Activated CD8-positive, alpha-beta memory T cell treated with anti-CD3 and anti-CD28 coated beads, Interleukin-2, amount 50 U/mL, for 24 hours (primary cell): ENCODE results near the gene MBOAT1.

Source experiments
- DNase-seq: peaks from one replicate; pipeline ENCODE4 v3.0.0-alpha.2; 2020; ENCODE audit errors: extremely low read depth

MBOAT1 gene

DNA sequence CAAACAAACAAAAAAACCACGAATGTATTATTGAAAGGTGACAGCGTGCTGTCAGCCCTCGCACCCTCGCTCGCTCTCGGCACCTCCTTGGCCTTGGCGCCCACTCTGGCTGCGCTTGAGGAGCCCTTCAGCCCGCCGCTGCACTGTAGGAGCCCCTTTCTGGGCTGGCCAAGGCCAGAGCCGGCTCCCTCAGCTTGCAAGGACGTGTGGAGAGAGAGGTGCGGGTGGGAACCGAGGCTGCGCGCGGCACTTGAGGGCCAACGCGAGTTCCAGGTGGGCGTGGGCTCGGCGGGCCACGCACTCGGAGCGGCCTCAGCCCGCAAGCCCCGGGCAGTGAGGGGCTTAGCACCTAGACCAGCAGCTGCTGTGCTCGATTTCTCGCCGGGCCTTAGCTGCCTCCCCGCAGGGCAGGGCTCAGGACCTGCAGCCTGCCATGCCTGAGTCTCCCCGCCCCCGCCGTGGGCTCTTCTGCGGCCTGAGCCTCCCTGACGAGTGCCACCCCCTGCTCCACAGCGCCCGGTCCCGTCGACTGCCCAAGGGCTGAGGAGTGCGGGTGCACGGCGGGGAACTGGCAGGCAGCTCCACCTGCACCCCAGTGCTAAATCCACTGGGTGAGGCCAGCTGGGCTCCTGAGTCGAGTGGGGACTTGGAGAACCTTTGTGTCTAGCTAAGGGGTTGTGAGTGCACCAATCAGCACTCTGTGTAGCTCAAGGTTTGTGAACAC lies 20.9 kb upstream of the MBOAT1 start:
- no peak for DNase-seq

DNA sequence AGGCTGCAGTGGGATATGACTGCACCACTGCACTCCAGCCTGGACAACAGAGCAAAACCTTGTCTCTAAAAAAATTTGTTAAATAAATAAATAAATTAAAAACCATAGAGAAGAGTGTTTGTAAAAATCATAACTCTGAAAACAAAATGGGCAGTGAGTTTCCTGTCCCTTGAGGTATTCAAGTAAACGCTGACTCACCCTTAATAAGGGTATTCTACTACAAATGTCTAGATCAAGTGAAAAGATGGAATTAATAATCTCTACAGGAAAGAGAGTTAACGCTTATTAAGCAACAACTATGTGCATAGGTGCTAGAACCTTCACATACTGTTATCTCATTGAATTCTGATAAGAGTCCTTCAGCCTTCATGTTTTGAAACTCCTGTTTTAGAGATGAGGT lies 19.9 kb upstream of the MBOAT1 start:
- no peak for DNase-seq

DNA sequence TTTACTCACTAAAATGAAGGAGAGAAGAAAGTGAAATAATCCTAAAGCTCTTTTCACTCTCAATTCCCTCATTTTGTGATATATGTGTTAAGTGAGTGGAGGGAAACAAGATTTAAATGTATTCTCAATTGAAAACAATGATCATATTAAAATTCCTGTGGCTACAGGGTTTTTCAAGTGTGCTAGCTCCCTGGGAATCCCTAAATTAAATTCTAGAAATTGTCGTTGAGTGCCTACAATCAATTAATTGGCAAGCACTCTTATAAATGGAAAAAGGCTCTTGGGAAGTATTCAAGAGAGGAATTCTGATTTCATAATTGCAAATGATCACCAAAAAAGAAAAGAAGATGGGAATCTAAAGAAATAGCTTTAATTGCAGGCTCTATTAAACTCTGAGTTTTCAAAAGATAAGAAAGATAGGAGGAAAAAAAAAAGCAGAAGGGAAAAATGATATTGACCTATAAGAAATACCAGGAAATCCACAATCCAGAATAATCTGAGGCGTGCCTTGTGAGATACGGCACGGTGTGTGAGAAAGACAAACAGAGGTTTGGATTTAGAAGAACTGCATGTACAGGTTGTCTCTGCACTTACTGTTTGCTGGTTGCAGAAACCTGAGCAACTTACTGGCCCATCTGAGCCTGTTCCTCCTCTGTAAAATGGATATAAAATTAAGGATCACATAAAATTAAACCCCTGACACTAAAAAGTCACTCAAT lies 18.3 kb upstream of the MBOAT1 start:
- DNase-seq, result no peak

GRCh38 chr6:20229881-20230280 lies 17.6 kb upstream of the MBOAT1 start:
- DNase-seq, result no peak

GRCh38 chr6:20227350-20227749 lies 15.1 kb upstream of the MBOAT1 start:
- no peak for DNase-seq

GRCh38 chr6:20223141-20223540 lies 10.9 kb upstream of the MBOAT1 start:
- no peak for DNase-seq

DNA sequence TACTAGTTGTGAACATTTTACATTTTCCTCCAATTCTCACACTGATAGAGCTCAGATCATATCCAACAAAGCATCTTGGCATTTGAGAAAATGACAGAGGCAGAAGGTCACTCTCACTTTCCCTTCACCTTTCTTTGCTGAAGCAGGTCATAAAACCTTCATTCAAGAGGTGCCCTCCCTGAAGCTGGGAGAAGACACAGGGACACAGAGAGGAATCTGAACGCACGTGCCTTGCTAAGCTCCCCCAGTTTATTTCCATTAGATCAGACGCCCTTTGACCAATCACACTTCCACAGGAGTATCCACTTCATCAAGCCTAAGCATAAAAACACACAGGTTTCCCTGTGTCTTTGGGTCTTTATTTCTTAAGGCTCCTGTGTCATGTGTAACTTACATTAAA lies 9.2 kb upstream of the MBOAT1 start:
- no peak for DNase-seq

- DNase-seq, result no peak
These were observed 8.1 kb upstream of the MBOAT1 start for GRCh38 chr6:20220359-20220758.

DNA sequence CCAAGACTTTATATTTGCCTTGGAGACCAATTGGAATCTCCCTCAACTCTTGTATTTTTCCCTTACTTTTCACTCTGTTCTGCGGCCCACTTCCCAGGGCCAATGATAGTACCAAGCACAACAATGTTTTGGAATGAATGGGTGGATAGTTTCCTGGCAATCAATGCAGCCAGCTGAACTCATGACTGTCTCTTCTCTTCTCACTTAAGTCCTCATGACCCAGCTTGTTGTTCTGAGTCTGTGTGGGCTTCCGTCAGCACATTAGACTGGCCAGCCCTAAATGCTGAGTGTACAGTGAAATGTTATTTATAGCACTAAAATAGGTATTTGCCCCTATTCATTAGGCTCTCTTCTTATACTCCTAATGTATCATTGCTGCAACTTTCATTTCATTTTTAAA lies 5.6 kb upstream of the MBOAT1 start:
- DNase-seq, result no peak

DNA sequence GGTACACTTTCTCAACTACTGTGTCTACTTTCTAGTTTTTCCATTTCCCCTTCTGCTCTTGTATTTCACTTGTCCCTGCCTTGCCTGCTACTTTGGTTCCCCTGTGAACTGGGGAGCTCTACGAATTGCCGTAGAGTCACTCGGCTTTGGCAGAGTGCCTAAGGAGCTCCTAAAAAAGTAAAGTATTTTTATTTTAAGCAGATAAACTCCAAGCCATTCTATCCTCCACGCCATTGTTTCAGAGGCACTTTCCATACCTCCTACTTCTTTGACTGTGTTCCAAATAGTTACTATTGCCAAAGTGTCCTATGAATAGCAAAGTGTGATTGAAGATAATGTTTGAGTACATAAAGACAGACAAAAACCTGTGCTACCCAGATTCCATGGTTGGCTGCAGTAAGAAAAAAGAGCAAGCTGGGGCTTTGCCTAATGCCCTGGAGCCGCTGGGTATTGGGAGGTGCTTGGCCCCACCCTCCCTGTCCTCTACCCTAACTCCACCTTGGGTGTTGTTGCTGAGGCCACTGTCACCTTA lies 5.1 kb upstream of the MBOAT1 start:
- no peak for DNase-seq

DNA sequence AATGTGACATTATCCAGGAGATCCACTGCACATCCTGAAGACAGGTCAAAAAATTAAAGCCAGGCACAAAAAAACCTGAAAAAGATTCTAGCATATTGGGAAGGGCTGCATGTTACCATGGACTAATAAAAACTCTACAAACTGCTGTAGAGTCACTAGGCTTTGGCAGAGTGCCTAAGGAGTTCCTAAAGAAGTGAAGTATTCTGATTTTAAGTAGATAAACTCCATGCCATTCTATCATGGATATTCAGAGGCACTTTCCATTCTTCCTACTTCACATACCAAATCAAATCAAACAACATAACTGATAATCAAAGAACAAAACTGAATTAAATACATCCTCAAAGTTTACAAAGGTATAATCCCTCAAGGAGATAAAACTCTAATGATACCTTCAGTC lies 3.0 kb upstream of the MBOAT1 start:
- DNase-seq, result no peak

- DNase-seq, result no peak
These were observed 1.1 kb upstream of the MBOAT1 start for GRCh38 chr6:20213271-20213798.

DNA sequence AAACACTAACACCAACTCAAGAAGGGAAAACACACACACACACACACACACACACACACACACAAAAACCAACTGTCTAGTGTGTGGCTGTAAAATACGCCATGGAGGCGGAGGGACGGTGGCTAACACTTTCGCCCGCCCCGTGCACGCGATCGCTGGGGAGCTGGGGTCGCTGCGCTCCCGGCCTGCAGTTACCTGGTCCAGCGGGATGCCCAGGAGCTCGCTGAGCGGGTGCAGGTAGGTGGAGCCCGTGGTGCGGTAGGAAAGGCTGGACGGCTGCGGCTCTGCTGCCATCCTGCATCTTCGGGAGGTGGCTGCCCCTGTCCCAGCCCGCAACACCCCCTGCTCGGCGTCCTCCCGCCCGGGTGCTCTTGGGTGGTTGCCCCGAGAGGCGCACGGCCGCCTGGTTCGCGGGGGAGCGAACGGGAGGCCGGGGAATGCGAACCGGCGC lies 303 bp downstream of the MBOAT1 start:
- DNase-seq, result no peak

GRCh38 chr6:20211037-20211940 lies 980 bp downstream of the MBOAT1 start:
- DNase-seq, result no peak

DNA sequence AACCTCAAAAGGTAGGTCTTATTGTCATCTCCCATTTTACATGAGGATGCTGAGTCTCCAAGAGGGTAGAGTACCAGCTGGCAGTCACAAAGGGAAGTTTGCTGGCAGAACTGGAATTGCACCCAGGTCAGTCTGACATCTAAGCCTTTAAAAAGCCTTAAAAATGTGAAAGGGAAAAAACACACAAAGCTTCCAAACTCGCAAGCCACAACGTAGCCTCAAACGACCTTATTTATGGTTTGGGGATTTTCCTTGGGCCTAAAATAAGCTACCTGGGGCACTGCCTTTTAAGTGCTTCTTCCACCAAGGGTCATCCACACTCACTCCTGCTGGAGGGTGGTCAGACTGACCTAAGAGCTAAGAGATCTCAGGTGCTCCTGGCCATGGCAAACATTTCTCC lies 2.1 kb downstream of the MBOAT1 start:
- no peak for DNase-seq

GRCh38 chr6:20208687-20209378 lies 3.4 kb downstream of the MBOAT1 start:
- DNase-seq, result no peak

- DNase-seq, result no peak
These were observed 5.2 kb downstream of the MBOAT1 start for GRCh38 chr6:20207088-20207418.

GRCh38 chr6:20205722-20206161 lies 6.5 kb downstream of the MBOAT1 start:
- no peak for DNase-seq

GRCh38 chr6:20204512-20204894 lies 7.8 kb downstream of the MBOAT1 start:
- no peak for DNase-seq

DNA sequence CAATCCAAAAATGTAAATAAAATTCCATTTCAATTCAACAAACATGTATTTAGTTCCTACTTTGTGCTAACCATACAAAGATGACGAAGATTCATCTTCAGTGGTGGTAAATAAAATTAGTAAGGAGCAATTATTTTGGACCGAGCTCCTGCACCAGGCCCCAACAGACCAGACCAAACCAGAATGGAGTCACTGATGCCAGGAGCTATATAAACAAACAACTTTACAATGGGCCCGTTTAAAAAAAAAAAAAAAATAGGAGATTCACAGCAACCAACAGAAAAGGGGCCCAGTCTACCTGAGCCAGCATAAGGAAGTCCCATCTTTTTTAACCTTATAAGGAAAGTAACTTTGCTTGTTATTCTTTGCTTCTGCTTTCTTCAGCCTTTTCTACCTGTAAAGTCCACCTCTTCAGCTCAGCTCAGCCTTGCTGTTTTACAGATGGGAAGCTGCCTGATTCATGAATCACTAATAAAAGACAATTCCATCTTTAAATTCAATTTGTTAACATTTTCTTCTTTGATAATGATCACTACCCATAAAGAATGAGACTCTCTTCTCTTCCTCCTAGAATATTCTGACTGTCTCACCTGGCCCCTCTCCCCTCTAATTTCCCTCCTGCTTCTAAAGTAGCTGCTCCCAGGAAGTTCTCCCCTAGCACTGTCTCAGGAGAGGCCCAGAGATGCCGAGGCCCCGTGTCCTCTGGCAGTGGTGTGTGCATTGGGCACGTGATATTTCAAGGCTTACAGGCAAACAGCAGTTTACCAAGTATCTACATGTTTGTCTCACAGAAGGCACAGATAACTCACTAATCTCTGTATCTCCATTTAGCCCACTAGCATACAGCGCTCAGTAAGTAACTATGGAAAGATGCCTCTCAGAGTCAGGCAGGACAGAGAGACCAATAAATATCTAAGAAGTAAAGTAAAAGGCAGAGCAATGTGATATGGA lies 8.4 kb downstream of the MBOAT1 start:
- DNase-seq, result no peak
